BLaER1 treated with 17β-estradiol and CSF1 and Interleukin-3, amounts not matched to agents 10 nM and 100 nM (cell line): ENCODE data around the gene ANXA5.
"Not testable (repeated sequence)": the region's sequence is repeated elsewhere in the genome, so short reads cannot be mapped to it uniquely, and the experiment has no call there.

Experiments used
- H3K27ac ChIP-seq, 11 experiments: shearing (Covaris generic); formaldehyde crosslinking; 2 replicates each; pipeline ENCODE4 v1.8.1; 2022
- H3K27me3 ChIP-seq, 11 experiments: shearing (Covaris generic); formaldehyde crosslinking; 2 replicates each; pipeline ENCODE4 v1.8.1; 2022
- H3K36me3 ChIP-seq, 11 experiments: shearing (Covaris generic); formaldehyde crosslinking; 2 replicates each; pipeline ENCODE4 v1.8.1; 2022
- H3K4me1 ChIP-seq, 10 experiments: shearing (Covaris generic); formaldehyde crosslinking; 2 replicates each; pipeline ENCODE4 v1.8.1; 2022
- H3K4me2 ChIP-seq, 11 experiments: shearing (Covaris generic); formaldehyde crosslinking; 2 replicates each; pipeline ENCODE4 v1.8.1; 2022
- H3K4me3 ChIP-seq, 10 experiments: shearing (Covaris generic); formaldehyde crosslinking; 2 replicates each; pipeline ENCODE4 v1.8.1; 2022
- H3K9ac ChIP-seq, 11 experiments: shearing (Covaris generic); formaldehyde crosslinking; 2 replicates each; pipeline ENCODE4 v1.8.1; 2022
- H3K9me3 ChIP-seq, 11 experiments: shearing (Covaris generic); formaldehyde crosslinking; replicated peaks in 1 of 11; 2 replicates each; pipeline ENCODE4 v1.8.1; 2022
- H4K20me1 ChIP-seq, 11 experiments: shearing (Covaris generic); formaldehyde crosslinking; 2 replicates each; pipeline ENCODE4 v1.8.1; 2022
- Cebpa-rat ChIP-seq, 11 experiments: shearing (Covaris generic); IDR thresholded peaks; 2 replicates each; pipeline ENCODE4 v1.8.1; 2022

The ANXA5 gene

GRCh38 chr4:121662225-121662624, 34.6 kb downstream of the ANXA5 start:
- Histone ChIP-seq H3K4me2 (no peak overlapping the region), H3K4me1 (no peaks in the 10 kb centered on the region), H3K9ac (no peak overlapping the region), H3K9me3 (no peaks in the 10 kb centered on the region), H3K27me3 (no peaks in the 10 kb centered on the region), H4K20me1 (0 out of 22 replicates have a peak, but pooled peaks cover 0 to 7% (median 0%) of the 10 kb centered on the region in 11 experiments), H3K4me3 (no peak overlapping the region), H3K27ac (no peak overlapping the region), H3K36me3 (peaks cover 9 to 53% (median 23%) of the 10 kb centered on the region in 11 experiments; a peak in 19 of 22 replicates)
- TF ChIP-seq Cebpa-rat (IDR thresholded peaks at IDR 0.05): no peak

GRCh38 chr4:121660175-121660933, 36.4 kb downstream of the ANXA5 start:
- not testable (repeated sequence) for H3K4me3 ChIP-seq, H3K9me3 ChIP-seq, H3K27me3 ChIP-seq, H4K20me1 ChIP-seq, H3K9ac ChIP-seq, H3K4me2 ChIP-seq, H3K4me1 ChIP-seq, H3K27ac ChIP-seq
- peaks cover 0 to 37% (median 9%) of the 10 kb centered on the region in 11 experiments; a peak in 6 of 22 replicates for H3K36me3 ChIP-seq

GRCh38 chr4:121658125-121658524, 38.7 kb downstream of the ANXA5 start:
- no peaks in the 10 kb centered on the region for H3K9me3 ChIP-seq
- H3K4me3 ChIP-seq: no peak overlapping the region
- H3K4me1 ChIP-seq: no peaks in the 10 kb centered on the region
- H3K36me3 ChIP-seq: peaks cover 0 to 16% (median 0%) of the 10 kb centered on the region in 11 experiments; a peak in 2 of 22 replicates
- H3K27me3 ChIP-seq: no peaks in the 10 kb centered on the region
- no peak overlapping the region for H3K27ac ChIP-seq
- TF ChIP-seq Cebpa-rat (IDR thresholded peaks at IDR 0.05): peak in 8 of 11 experiments; percentile 55 to 94 (median 86); a peak in 13 of 22 replicates
- no peaks in the 10 kb centered on the region for H4K20me1 ChIP-seq
- H3K4me2 ChIP-seq: no peak overlapping the region
- no peak overlapping the region for H3K9ac ChIP-seq

- Histone ChIP-seq H3K4me3 (no peak overlapping the region), H3K9ac (no peak overlapping the region), H3K4me1 (no peaks in the 10 kb centered on the region), H3K36me3 (0 out of 22 replicates have a peak, but pooled peaks cover 0 to under 1% (median 0%) of the 10 kb centered on the region in 11 experiments), H3K27ac (no peak overlapping the region), H4K20me1 (no peaks in the 10 kb centered on the region), H3K4me2 (no peak overlapping the region), H3K27me3 (no peaks in the 10 kb centered on the region), H3K9me3 (no peaks in the 10 kb centered on the region)
- no peak for TF ChIP-seq Cebpa-rat (IDR thresholded peaks at IDR 0.05)
These were observed 40.5 kb downstream of the ANXA5 start for GRCh38 chr4:121656269-121656641.

GRCh38 chr4:121655320-121656268, 41.2 kb downstream of the ANXA5 start:
- H3K36me3 ChIP-seq: no peaks in the 10 kb centered on the region
- no peak for TF ChIP-seq Cebpa-rat (IDR thresholded peaks at IDR 0.05)
- H3K4me3 ChIP-seq: no peak overlapping the region
- H4K20me1 ChIP-seq: no peaks in the 10 kb centered on the region
- H3K4me2 ChIP-seq: no peak overlapping the region
- no peaks in the 10 kb centered on the region for H3K9me3 ChIP-seq
- H3K27ac ChIP-seq: no peak overlapping the region
- no peaks in the 10 kb centered on the region for H3K4me1 ChIP-seq
- H3K9ac ChIP-seq: no peak overlapping the region
- no peaks in the 10 kb centered on the region for H3K27me3 ChIP-seq

GRCh38 chr4:121654738-121655137, 42.0 kb downstream of the ANXA5 start:
- Histone ChIP-seq H3K4me3 (no peak overlapping the region), H3K4me2 (no peak overlapping the region), H4K20me1 (no peaks in the 10 kb centered on the region), H3K36me3 (no peaks in the 10 kb centered on the region), H3K27me3 (no peaks in the 10 kb centered on the region), H3K9ac (no peak overlapping the region), H3K4me1 (no peaks in the 10 kb centered on the region), H3K9me3 (no peaks in the 10 kb centered on the region), H3K27ac (no peak overlapping the region)
- TF ChIP-seq Cebpa-rat (IDR thresholded peaks at IDR 0.05): no peak

GRCh38 chr4:121653986-121654385, 42.8 kb downstream of the ANXA5 start:
- H3K27me3 ChIP-seq: no peaks in the 10 kb centered on the region
- no peaks in the 10 kb centered on the region for H3K36me3 ChIP-seq
- no peak for TF ChIP-seq Cebpa-rat (IDR thresholded peaks at IDR 0.05)

GRCh38 chr4:121653214-121653613, 43.6 kb downstream of the ANXA5 start:
- Histone ChIP-seq H3K36me3 (no peaks in the 10 kb centered on the region), H3K9me3 (no peaks in the 10 kb centered on the region), H3K4me3 (no peak overlapping the region), H3K4me1 (no peaks in the 10 kb centered on the region), H3K4me2 (no peak overlapping the region), H3K9ac (no peak overlapping the region), H3K27me3 (no peaks in the 10 kb centered on the region), H3K27ac (no peak overlapping the region), H4K20me1 (no peaks in the 10 kb centered on the region)
- no peak for TF ChIP-seq Cebpa-rat (IDR thresholded peaks at IDR 0.05)

More at GRCh38 chr4:121653986-121654385, 42.8 kb downstream of the ANXA5 start:
- Histone ChIP-seq H3K27ac (no peak overlapping the region), H3K9ac (no peak overlapping the region), H4K20me1 (no peaks in the 10 kb centered on the region), H3K4me3 (no peak overlapping the region), H3K4me1 (no peaks in the 10 kb centered on the region), H3K9me3 (no peaks in the 10 kb centered on the region), H3K4me2 (no peak overlapping the region)

GRCh38 chr4:121651597-121651996, 45.2 kb downstream of the ANXA5 start:
- Histone ChIP-seq H3K36me3 (no peaks in the 10 kb centered on the region), H3K4me2 (no peak overlapping the region), H3K27ac (no peak overlapping the region), H3K4me3 (no peak overlapping the region), H3K9ac (no peak overlapping the region), H3K27me3 (no peaks in the 10 kb centered on the region), H3K4me1 (no peaks in the 10 kb centered on the region), H3K9me3 (no peaks in the 10 kb centered on the region), H4K20me1 (no peaks in the 10 kb centered on the region)
- no peak for TF ChIP-seq Cebpa-rat (IDR thresholded peaks at IDR 0.05)
